ENCODE data around the gene MTUS2.

GRCh38 chr13:29160862-29161261 is 340.7 kb downstream of the MTUS2 start:
- TF ChIP-seq CTCF (IDR thresholded peaks at IDR 0.05; ENCODE audit: low read depth, low read length): no peak
- TF ChIP-seq, protein P1, sequence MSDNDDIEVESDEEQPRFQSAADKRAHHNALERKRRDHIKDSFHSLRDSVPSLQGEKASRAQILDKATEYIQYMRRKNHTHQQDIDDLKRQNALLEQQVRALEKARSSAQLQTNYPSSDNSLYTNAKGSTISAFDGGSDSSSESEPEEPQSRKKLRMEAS (IDR thresholded peaks at IDR 0.05; ENCODE audit: low read depth, low read length): no peak
- no peak for TF ChIP-seq POLR2A (IDR thresholded peaks at IDR 0.05; ENCODE audit: extremely low read depth, insufficient read length)
- TF ChIP-seq MYC (IDR thresholded peaks at IDR 0.05; ENCODE audit: low read depth, low read length): no peak
